Mammary epithelial cell (primary cell): ENCODE results near the gene WRAP73.

Experiments used
- CTCF ChIP-seq, 2 donors: IDR thresholded peaks in 1 of 2; conservative IDR thresholded peaks in 1 of 2; 2 replicates each; pipeline ENCODE4 v1.5.1; 2011 to 2012; ENCODE audit warnings: inconsistent platforms in 2 of 2, low read length in 2 of 2, mild to moderate bottlenecking in 2 of 2, control low read depth in 1 of 2, low read depth in 1 of 2; ENCODE audit not compliant: insufficient read depth in 1 of 2; ENCODE audit errors: extremely low read depth in 1 of 2
- EZH2 ChIP-seq: IDR thresholded peaks from 2 replicates; pipeline ENCODE4 v1.6.1; 2012; ENCODE audit warnings: low read length, inconsistent platforms, borderline replicate concordance

GRCh38 chr1:3598522-3599285 lies 51.2 kb downstream of the WRAP73 start:
- no peak for TF ChIP-seq CTCF (conservative IDR thresholded peaks at IDR 0.05 in 1 of 2, IDR thresholded peaks at IDR 0.05 in 1 of 2; ENCODE audit: extremely low read depth in 1 of 2, insufficient read depth in 1 of 2, low read depth in 1 of 2, low read length in 2 of 2)
- no peak for TF ChIP-seq EZH2
